IMR-90 (cell line): ENCODE results near the gene SOX9. TPM values are rescaled to one million over a fixed set of nuclear protein-coding genes. Genes with fewer than 3 reads are reported as not detected.

Experiments used
- ATAC-seq: fragments of 200-7000 bp; cut with Tn5 transposase; 2 replicates; pipeline ENCODE4 v1.9.1; 2020; ENCODE audit warnings: low read depth, mild to moderate bottlenecking, moderate library complexity
- BruUV-seq: library from RNA; stranded (reverse); fragments of 400-500 nt; replicated peaks from 2 replicates; lab custom pipeline; 2021; lab: Mats Ljungman, UMichigan
- CTCF ChIA-PET: fragments of 300-600 bp; formaldehyde crosslinking; extraction: SDS; loops from one replicate; lab custom pipeline; 2021; ENCODE audit warnings: antibody characterized with exemption; lab: Yijun Ruan, JAX
- POLR2A ChIA-PET: fragments of 300-600 bp; sonication (Branson Sonifier 250); formaldehyde crosslinking; loops from one replicate; lab custom pipeline; 2022; ENCODE audit warnings: antibody characterized with exemption; ENCODE audit not compliant: unreplicated experiment; lab: Charles Lee
- DNase-seq: peaks from one replicate; pipeline ENCODE4 v3.0.0; 2013
- H2AFZ ChIP-seq: replicated peaks from 2 replicates; pipeline ENCODE3; 2013; ENCODE audit warnings: low read length, mild to moderate bottlenecking; ENCODE audit not compliant: poor library complexity
- H2AK5ac ChIP-seq: 2 replicates; pipeline ENCODE4 v1.6.1; 2013; ENCODE audit warnings: low read depth, low read length, inconsistent platforms
- H2AK9ac ChIP-seq: replicated peaks from 2 replicates; pipeline ENCODE3; 2013; ENCODE audit warnings: mild to moderate bottlenecking, low read depth, low read length, moderate library complexity; ENCODE audit not compliant: poor library complexity
- H2BK120ac ChIP-seq: 2 replicates; pipeline ENCODE4 v1.6.1; 2013; ENCODE audit warnings: low read depth, low read length, inconsistent platforms
- H2BK15ac ChIP-seq: 3 replicates; pipeline ENCODE4 v1.6.1; 2013; ENCODE audit warnings: low read depth, low read length, inconsistent platforms
- H2BK20ac ChIP-seq: 2 replicates; pipeline ENCODE4 v1.6.1; 2013; ENCODE audit warnings: low read depth, mild to moderate bottlenecking, inconsistent platforms, low read length, moderate library complexity
- H2BK5ac ChIP-seq: 2 replicates; pipeline ENCODE4 v1.6.1; 2013; ENCODE audit warnings: mild to moderate bottlenecking, low read depth, low read length, inconsistent platforms; ENCODE audit not compliant: poor library complexity, severe bottlenecking
- H3K14ac ChIP-seq: replicated peaks from 2 replicates; pipeline ENCODE4 v1.6.1; 2013; ENCODE audit warnings: low read depth, low read length, inconsistent platforms
- H3K18ac ChIP-seq: 2 replicates; pipeline ENCODE4 v1.6.1; 2013; ENCODE audit warnings: low read depth, low read length, control low read depth
- H3K23ac ChIP-seq: 2 replicates; pipeline ENCODE4 v1.6.1; 2013; ENCODE audit warnings: low read depth, low read length, inconsistent platforms
- H3K27ac ChIP-seq: 2 replicates; pipeline ENCODE4 v1.5.1; 2013; ENCODE audit warnings: mild to moderate bottlenecking, control low read depth, low read length; ENCODE audit not compliant: insufficient read depth
- H3K27me3 ChIP-seq: 2 replicates; pipeline ENCODE4 v1.6.1; 2013; ENCODE audit warnings: low read length; ENCODE audit not compliant: control insufficient read depth, insufficient read depth
- H3K36me3 ChIP-seq: 2 replicates; pipeline ENCODE4 v1.6.1; 2013; ENCODE audit warnings: low read length, mixed read lengths; ENCODE audit not compliant: control insufficient read depth, insufficient read depth
- H3K4ac ChIP-seq: 2 replicates; pipeline ENCODE4 v1.6.1; 2013; ENCODE audit warnings: low read depth, low read length, inconsistent platforms
- H3K4me1 ChIP-seq: 2 replicates; pipeline ENCODE4 v1.6.1; 2013; ENCODE audit warnings: low read length, mixed read lengths; ENCODE audit not compliant: control insufficient read depth, insufficient read depth
- H3K4me2 ChIP-seq: 2 replicates; pipeline ENCODE4 v1.6.1; 2013; ENCODE audit warnings: low read depth, mild to moderate bottlenecking, control low read depth, low read length, moderate library complexity
- H3K4me3 ChIP-seq: 2 replicates; pipeline ENCODE4 v1.5.1; 2013; ENCODE audit warnings: low read depth, mild to moderate bottlenecking, control low read depth, low read length, moderate library complexity; ENCODE audit not compliant: insufficient read depth
- H3K56ac ChIP-seq: 2 replicates; pipeline ENCODE4 v1.6.1; 2013; ENCODE audit warnings: low read length, inconsistent platforms; ENCODE audit not compliant: insufficient read depth; ENCODE audit errors: extremely low read depth
- H3K79me1 ChIP-seq, 2 experiments: 2 replicates each; pipeline ENCODE4 v1.6.1; 2013; ENCODE audit warnings: low read length in 2 of 2, inconsistent platforms in 1 of 2, low read depth in 1 of 2
- H3K9ac ChIP-seq: 2 replicates; pipeline ENCODE4 v1.6.1; 2013; ENCODE audit warnings: low read depth, low read length, control low read depth
- H3K9me1 ChIP-seq: 2 replicates; pipeline ENCODE4 v1.6.1; 2013; ENCODE audit warnings: low read length, inconsistent platforms; ENCODE audit not compliant: insufficient read depth
- H3K9me3 ChIP-seq: 2 replicates; pipeline ENCODE4 v1.6.1; 2013; ENCODE audit warnings: low read length; ENCODE audit not compliant: control insufficient read depth, insufficient read depth
- H4K20me1 ChIP-seq: 2 replicates; pipeline ENCODE4 v1.6.1; 2013; ENCODE audit warnings: low read length, inconsistent platforms; ENCODE audit not compliant: insufficient read depth
- H4K5ac ChIP-seq: 2 replicates; pipeline ENCODE4 v1.6.1; 2013; ENCODE audit warnings: mild to moderate bottlenecking, low read depth, low read length, control low read depth
- H4K8ac ChIP-seq, 2 experiments: 2 replicates each; pipeline ENCODE4 v1.6.1; 2013; ENCODE audit warnings: low read depth in 2 of 2, low read length in 2 of 2, control low read depth in 1 of 2, inconsistent platforms in 1 of 2
- H4K91ac ChIP-seq: 2 replicates; pipeline ENCODE4 v1.6.1; 2013; ENCODE audit warnings: low read depth, low read length, inconsistent platforms; ENCODE audit not compliant: insufficient read depth
- BHLHE40 ChIP-seq: fragments of 150-350 bp; IDR thresholded peaks from 2 replicates; pipeline ENCODE4 v1.6.1; 2016; ENCODE audit warnings: mild to moderate bottlenecking, low read depth, low read length
- CHD1 ChIP-seq: IDR thresholded peaks from 2 replicates; pipeline ENCODE4 v1.6.1; 2012; ENCODE audit warnings: low read depth, low read length, improper control_type of control experiment
- RCOR1 ChIP-seq: IDR thresholded peaks from 2 replicates; pipeline ENCODE4 v1.6.1; 2012; ENCODE audit warnings: mild to moderate bottlenecking, low read length, improper control_type of control experiment; ENCODE audit not compliant: insufficient replicate concordance
- WGBS, 2 experiments: methylation state at CpG; one replicate each; pipeline versions ENCODE4 v1.1.5 to v1.1.7; 2013; ENCODE audit warnings: missing lambda C conversion rate in 2 of 2; ENCODE audit not compliant: insufficient read length in 1 of 2; ENCODE audit errors: extremely low coverage in 2 of 2; 5-methylcytosine and 5-hydroxymethylcytosine counted together
- dilution Hi-C: fragments of 300-500 bp; cut with HindIII; formaldehyde crosslinking; loops from one replicate; pipeline ENCODE4 v1.14.3; 2018; ENCODE audit warnings: low sequenced_read_pairs; ENCODE audit not compliant: unreplicated experiment
- in situ Hi-C: fragments of 300-500 bp; cut with MboI; formaldehyde crosslinking; loops from 3 replicates; pipeline ENCODE4 v1.14.3; 2019; ENCODE audit warnings: low sequenced_read_pairs, inconsistent platforms, mixed read lengths
- intact Hi-C: fragments of 100-400 bp; cut with micrococcal nuclease; formaldehyde crosslinking; loops from 2 replicates; pipeline ENCODE4 v1.10.0; 2022
- polyA plus RNA-seq, 3 experiments: library from polyadenylated mRNA; depleted of rRNA; stranded (reverse); fragments of >200 nt; gene quantifications; 2 replicates each; pipeline ENCODE4 v1.2.3, GENCODE V29; 2012; ENCODE audit warnings: low replicate concordance in 1 of 3
- total RNA-seq: library from RNA; depleted of rRNA; stranded (reverse); fragments of >200 nt; gene quantifications from 2 replicates; pipeline ENCODE4 v1.2.3, GENCODE V29; 2012
- TF ChIP-seq, protein P1 (sequence below): fragments of 150-350 bp; IDR thresholded peaks from 2 replicates; pipeline ENCODE4 v1.6.1; 2016; ENCODE audit warnings: low read depth, mild to moderate bottlenecking, low read length, moderate library complexity, borderline replicate concordance
- TF ChIP-seq, protein P2 (sequence below): fragments of 150-350 bp; IDR thresholded peaks from 2 replicates; pipeline ENCODE4 v1.6.1; 2017; ENCODE audit warnings: mild to moderate bottlenecking, antibody characterized with exemption, low read length, low read depth

The SOX9 gene
- total and polyA plus RNA-seq, 2 of the 4 experiments (the other 2 are of a cell fraction), result 4.1 to 12.7 TPM

DNA sequence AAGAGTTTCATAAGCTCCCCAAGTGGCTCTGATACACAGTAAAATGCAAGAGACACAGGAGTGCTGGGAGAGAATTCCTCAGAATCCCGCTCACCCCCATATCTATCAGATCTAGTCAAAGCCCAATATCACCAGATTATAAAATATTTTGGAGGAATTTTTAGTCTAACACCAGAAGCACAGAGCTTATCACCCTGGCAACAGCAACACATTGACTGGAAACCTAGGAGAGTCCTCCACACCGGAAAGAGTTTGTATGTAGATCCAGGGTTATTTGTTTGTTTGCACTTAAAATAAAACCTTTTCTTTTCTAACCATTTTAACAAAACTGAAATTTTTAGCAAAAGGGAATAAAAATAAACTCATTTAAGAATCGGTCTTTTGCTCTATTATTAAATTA is 7.2 kb downstream of the SOX9 start:
- Histone ChIP-seq H2BK5ac (no peak overlapping the region), H3K4ac (no peak overlapping the region), H3K9me1 (peaks cover 5% of the 10 kb centered on the region; the same call in 1 of the 2 replicates), H3K56ac (no peak overlapping the region), H3K9ac (no peak overlapping the region), H3K36me3 (peaks cover 14% of the 10 kb centered on the region), H2BK15ac (no peak overlapping the region; the same call in 1 of the 3 replicates), H3K9me3 (no peaks in the 10 kb centered on the region), H3K4me2 (no peak overlapping the region), H4K91ac (no peak overlapping the region), H2BK20ac (no peak overlapping the region), H3K14ac (no peak overlapping the region), H4K5ac (no peak overlapping the region), H2AK5ac (no peak overlapping the region), H3K4me1 (peaks cover 18% of the 10 kb centered on the region), H3K18ac (no peak overlapping the region), H4K20me1 (peaks cover 2% of the 10 kb centered on the region; the same call in 1 of the 2 replicates), H3K4me3 (no peak overlapping the region), H4K8ac (no peak overlapping the region), H3K79me1 (peaks cover 3 to 15% of the 10 kb centered on the region in 2 experiments; a peak in 3 of 4 replicates), H3K27me3 (no peaks in the 10 kb centered on the region), H2AK9ac (no peak overlapping the region), H2BK120ac (no peak overlapping the region), H3K23ac (no peak overlapping the region), H3K27ac (no peak overlapping the region), H2AFZ (no peak overlapping the region)
- TF ChIP-seq RCOR1, result no peak
- TF ChIP-seq, protein P1, sequence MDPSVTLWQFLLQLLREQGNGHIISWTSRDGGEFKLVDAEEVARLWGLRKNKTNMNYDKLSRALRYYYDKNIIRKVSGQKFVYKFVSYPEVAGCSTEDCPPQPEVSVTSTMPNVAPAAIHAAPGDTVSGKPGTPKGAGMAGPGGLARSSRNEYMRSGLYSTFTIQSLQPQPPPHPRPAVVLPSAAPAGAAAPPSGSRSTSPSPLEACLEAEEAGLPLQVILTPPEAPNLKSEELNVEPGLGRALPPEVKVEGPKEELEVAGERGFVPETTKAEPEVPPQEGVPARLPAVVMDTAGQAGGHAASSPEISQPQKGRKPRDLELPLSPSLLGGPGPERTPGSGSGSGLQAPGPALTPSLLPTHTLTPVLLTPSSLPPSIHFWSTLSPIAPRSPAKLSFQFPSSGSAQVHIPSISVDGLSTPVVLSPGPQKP, result no peak
- TF ChIP-seq, protein P2, sequence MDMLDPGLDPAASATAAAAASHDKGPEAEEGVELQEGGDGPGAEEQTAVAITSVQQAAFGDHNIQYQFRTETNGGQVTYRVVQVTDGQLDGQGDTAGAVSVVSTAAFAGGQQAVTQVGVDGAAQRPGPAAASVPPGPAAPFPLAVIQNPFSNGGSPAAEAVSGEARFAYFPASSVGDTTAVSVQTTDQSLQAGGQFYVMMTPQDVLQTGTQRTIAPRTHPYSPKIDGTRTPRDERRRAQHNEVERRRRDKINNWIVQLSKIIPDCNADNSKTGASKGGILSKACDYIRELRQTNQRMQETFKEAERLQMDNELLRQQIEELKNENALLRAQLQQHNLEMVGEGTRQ, result no peak
- TF ChIP-seq CHD1, result no peak
- TF ChIP-seq BHLHE40, result no peak
- intact Hi-C loops (no loop called here), dilution Hi-C loops (no loop called here), in situ Hi-C loops (no loop called here)
- no peak for DNase-seq
- ChIA-PET POLR2A (no interaction called here), CTCF (interaction anchor here (1.2 to 1.3 kb wide), 2 partner anchors 8 to 11 kb away, joined by 3 read pairs; no protein-coding TSS in a partner anchor)
- WGBS, 2 experiments, result no CpG with 5 or more reads among the region's 3 CpGs
- BruUV-seq, result no TSS peak
- ATAC-seq, result no peak
